Tibial artery (tissue), 4 donors: ENCODE measurements around the gene CREBRF.
"Not testable (repeated sequence)": the region's sequence is repeated elsewhere in the genome, so short reads cannot be mapped to it uniquely, and the experiment has no call there.

Experiments
- DNase-seq, 2 donors: peaks; one replicate each; pipeline ENCODE4 v3.0.0-alpha.2; 2019
- H3K27ac ChIP-seq, 2 donors: fragments of 200-600 bp; sonication (generic) in 1 of 2; 1 replicate in 1 of 2; 2 replicates in 1 of 2; pipeline ENCODE4 v1.5.1; 2018 to 2019; ENCODE audit warnings: mild to moderate bottlenecking in 1 of 2
- H3K27me3 ChIP-seq, 2 donors: fragments of 200-600 bp; sonication (generic) in 1 of 2; one replicate each; pipeline versions ENCODE4 v1.5.1 to v1.6.0; 2016 to 2019
- H3K36me3 ChIP-seq, 3 donors: fragments of 200-600 bp; sonication (generic) in 2 of 3; one replicate each; pipeline ENCODE4 v1.5.1; 2016 to 2019; ENCODE audit warnings: mild to moderate bottlenecking in 2 of 3
- H3K4me1 ChIP-seq, 4 donors: fragments of 200-600 bp; sonication (generic) in 2 of 4; 1 replicate in 3 of 4; 2 replicates in 1 of 4; pipeline ENCODE4 v1.5.1; 2016 to 2019
- H3K4me3 ChIP-seq, 2 donors: fragments of 200-600 bp; sonication (generic) in 1 of 2; 1 replicate in 1 of 2; 2 replicates in 1 of 2; pipeline ENCODE4 v1.5.1; 2018 to 2019; ENCODE audit warnings: mild to moderate bottlenecking in 2 of 2
- H3K9me3 ChIP-seq, 3 donors: fragments of 200-600 bp; sonication (generic) in 1 of 3; one replicate each; pipeline ENCODE4 v1.5.1; 2016 to 2019
- intact Hi-C: fragments of 100-400 bp; cut with DNase I; formaldehyde crosslinking; loops from one replicate; pipeline ENCODE4 v1.15.0; 2023; ENCODE audit warnings: low total_unique reads
- TF ChIP-seq, protein P1 (sequence below), 2 experiments: fragments of 200-600 bp in 1 of 2; fragments of 450-650 bp in 1 of 2; IDR thresholded peaks; one replicate each; pipeline ENCODE4 v1.5.1; 2017 to 2019; ENCODE audit warnings: antibody characterized with exemption in 2 of 2, mild to moderate bottlenecking in 1 of 2, moderate library complexity in 1 of 2

The CREBRF gene

DNA sequence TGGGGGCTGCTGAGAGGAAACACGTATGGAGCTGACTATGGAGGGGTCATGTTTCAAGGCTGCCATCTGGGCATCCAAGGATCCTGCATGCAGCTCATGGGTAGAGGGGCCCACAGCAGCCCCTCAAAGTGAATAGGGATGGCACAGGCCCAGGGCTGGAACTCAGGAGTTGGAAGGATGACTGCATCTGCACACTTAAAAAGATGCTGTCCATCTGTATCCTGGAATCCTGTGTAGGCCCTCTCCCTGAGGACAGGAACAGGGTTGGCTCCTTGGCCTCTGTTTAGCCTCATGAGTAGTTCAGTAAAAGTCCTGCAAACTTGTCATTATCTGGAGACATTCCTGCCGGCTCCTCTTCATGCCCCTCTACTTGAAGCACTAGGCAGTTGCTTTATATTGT, 92.2 kb downstream of the CREBRF start:
- Histone ChIP-seq H3K27me3 (no peaks in the 10 kb centered on the region), H3K9me3 (no peaks in the 10 kb centered on the region), H3K4me1 (peaks cover 0 to 10% (median 0%) of the 10 kb centered on the region in 4 donors), H3K27ac (no peak overlapping the region), H3K36me3 (peaks cover 0 to 47% (median 31%) of the 10 kb centered on the region in 3 donors), H3K4me3 (no peak overlapping the region)
- DNase-seq = no peak
- intact Hi-C loops = loop anchor here (10.0 kb wide), 1 partner anchor 444 kb away; no protein-coding TSS in a partner anchor
- TF ChIP-seq, protein P1, sequence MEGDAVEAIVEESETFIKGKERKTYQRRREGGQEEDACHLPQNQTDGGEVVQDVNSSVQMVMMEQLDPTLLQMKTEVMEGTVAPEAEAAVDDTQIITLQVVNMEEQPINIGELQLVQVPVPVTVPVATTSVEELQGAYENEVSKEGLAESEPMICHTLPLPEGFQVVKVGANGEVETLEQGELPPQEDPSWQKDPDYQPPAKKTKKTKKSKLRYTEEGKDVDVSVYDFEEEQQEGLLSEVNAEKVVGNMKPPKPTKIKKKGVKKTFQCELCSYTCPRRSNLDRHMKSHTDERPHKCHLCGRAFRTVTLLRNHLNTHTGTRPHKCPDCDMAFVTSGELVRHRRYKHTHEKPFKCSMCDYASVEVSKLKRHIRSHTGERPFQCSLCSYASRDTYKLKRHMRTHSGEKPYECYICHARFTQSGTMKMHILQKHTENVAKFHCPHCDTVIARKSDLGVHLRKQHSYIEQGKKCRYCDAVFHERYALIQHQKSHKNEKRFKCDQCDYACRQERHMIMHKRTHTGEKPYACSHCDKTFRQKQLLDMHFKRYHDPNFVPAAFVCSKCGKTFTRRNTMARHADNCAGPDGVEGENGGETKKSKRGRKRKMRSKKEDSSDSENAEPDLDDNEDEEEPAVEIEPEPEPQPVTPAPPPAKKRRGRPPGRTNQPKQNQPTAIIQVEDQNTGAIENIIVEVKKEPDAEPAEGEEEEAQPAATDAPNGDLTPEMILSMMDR (IDR thresholded peaks at IDR 0.05) = no peak

DNA sequence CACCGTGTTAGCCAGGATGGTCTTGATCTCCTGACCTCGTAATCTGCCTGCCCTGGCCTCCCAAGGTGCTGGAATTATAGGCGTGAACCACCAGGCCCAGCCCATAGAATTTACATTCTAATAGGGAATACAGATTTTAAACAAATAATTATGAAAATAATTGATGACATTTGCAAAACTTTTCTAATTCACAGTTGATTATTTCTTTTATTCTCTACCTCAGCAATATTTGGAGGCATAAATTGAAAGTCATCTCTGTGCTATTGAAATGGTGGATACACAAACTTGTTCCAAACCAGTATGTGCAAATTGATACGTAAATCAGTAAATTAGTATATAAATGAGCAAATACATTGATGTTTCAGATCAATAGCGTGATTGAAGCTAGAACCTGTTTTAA, 96.4 kb downstream of the CREBRF start:
- TF ChIP-seq, protein P1 (IDR thresholded peaks at IDR 0.05) = no peak
- intact Hi-C loops = no loop called here

GRCh38 chr5:173153842-173154241, 97.7 kb downstream of the CREBRF start:
- Histone ChIP-seq H3K4me1 (no peaks in the 10 kb centered on the region), H3K27ac (no peak overlapping the region), H3K9me3 (no peaks in the 10 kb centered on the region), H3K36me3 (peaks cover 36 to 91% (median 75%) of the 10 kb centered on the region in 3 donors), H3K4me3 (no peak overlapping the region), H3K27me3 (no peaks in the 10 kb centered on the region)
- TF ChIP-seq, protein P1 (IDR thresholded peaks at IDR 0.05) = no peak
- DNase-seq = no peak
- intact Hi-C loops = no loop called here

More for the DNA sequence above, 96.4 kb downstream of the CREBRF start:
- Histone ChIP-seq H3K4me3 (no peak overlapping the region), H3K36me3 (peaks cover 32 to 87% (median 68%) of the 10 kb centered on the region in 3 donors), H3K9me3 (no peaks in the 10 kb centered on the region), H3K4me1 (no peaks in the 10 kb centered on the region), H3K27ac (no peak overlapping the region), H3K27me3 (no peaks in the 10 kb centered on the region)
- no peak for DNase-seq

DNA sequence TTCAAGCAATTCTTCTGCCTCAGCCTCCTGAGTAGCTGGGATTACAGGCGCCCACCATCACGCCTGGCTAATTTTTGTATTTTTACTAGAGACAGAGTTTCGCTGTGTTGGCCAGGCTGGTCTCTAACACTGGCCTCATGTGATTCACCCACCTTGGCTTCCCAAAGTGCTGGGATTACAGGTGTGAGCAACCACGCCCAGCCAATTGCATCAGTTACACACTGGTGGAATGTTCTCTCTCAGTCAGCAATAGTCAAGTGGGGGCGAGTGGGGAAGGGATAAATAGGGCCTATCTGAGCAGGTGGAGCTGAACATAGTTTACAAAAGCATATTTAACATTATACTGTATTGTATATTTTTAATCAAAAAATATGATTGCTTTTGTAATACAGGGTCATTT, 98.5 kb downstream of the CREBRF start:
- H3K4me1 ChIP-seq, intact Hi-C loops, H3K27me3 ChIP-seq, DNase-seq, H3K9me3 ChIP-seq, H3K27ac ChIP-seq, H3K4me3 ChIP-seq: not testable (repeated sequence)
- peaks cover 43 to 88% (median 75%) of the 10 kb centered on the region in 3 donors for H3K36me3 ChIP-seq

- Histone ChIP-seq H3K4me3 (no peak overlapping the region), H3K27ac (no peak overlapping the region), H3K36me3 (peaks cover 53 to 91% (median 82%) of the 10 kb centered on the region in 3 donors), H3K9me3 (no peaks in the 10 kb centered on the region), H3K27me3 (no peaks in the 10 kb centered on the region), H3K4me1 (no peaks in the 10 kb centered on the region)
- no peak for DNase-seq
- intact Hi-C loops = no loop called here
- TF ChIP-seq, protein P1 (IDR thresholded peaks at IDR 0.05) = no peak
These were observed 99.8 kb downstream of the CREBRF start for GRCh38 chr5:173155912-173156311.

GRCh38 chr5:173158366-173158765, 102.2 kb downstream of the CREBRF start:
- H3K9me3 ChIP-seq = no peaks in the 10 kb centered on the region
- no peak overlapping the region for H3K27ac ChIP-seq
- no peak overlapping the region for H3K4me3 ChIP-seq
- peaks cover 73 to 95% (median 91%) of the 10 kb centered on the region in 3 donors for H3K36me3 ChIP-seq
- TF ChIP-seq, protein P1 (IDR thresholded peaks at IDR 0.05) = no peak
- no peaks in the 10 kb centered on the region for H3K27me3 ChIP-seq
- no peak for DNase-seq
- H3K4me1 ChIP-seq = no peaks in the 10 kb centered on the region
- intact Hi-C loops = no loop called here
